ENCODE results near the gene STX16. TPM values are rescaled to one million over a fixed set of nuclear protein-coding genes. Genes with fewer than 3 reads are reported as not detected.

STX16 gene
- total and polyA plus RNA-seq, 2 of the 13 experiments (the other 11 are each of a cell fraction or from before 2014, with no cell fraction given), result 28.0 to 72.7 TPM

DNA sequence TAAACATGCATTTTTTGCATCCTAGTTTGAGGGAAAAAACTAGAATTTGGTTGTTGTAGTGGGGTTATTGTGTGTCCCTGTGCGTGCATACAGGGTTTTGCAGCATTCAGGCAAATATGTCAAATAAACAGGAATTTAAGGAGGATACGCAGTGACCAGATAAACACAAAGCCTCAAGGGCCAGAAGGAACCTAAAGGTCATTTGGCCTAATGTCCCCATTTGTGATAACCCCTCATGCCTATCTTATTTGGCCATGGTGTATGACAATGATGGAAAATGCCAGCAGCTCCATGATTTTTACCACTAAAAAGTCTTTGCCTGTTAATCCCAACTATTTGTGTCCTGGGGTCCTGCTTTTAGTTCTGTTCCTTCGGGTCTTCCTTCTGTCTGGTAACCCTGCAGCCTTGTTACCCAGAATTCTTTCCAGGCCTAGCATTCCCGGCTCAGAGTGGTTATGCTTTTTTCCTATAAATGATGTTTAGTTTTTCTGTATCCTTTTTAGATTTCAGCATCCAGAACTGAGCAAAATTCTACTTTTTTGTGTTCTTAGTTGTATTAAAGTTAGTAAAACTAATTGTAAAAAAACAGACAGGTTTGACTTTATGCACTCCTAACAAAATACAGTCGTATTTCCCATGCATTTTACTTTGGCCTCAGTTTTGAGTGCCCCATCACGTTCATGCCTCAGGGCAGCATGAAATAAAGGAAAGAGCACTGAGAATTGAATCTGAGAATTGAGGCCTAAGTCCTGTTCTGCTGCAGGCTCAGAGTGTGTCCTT is 4.4 kb downstream of the STX16 start (continued):
- TF ChIP-seq, protein P1, sequence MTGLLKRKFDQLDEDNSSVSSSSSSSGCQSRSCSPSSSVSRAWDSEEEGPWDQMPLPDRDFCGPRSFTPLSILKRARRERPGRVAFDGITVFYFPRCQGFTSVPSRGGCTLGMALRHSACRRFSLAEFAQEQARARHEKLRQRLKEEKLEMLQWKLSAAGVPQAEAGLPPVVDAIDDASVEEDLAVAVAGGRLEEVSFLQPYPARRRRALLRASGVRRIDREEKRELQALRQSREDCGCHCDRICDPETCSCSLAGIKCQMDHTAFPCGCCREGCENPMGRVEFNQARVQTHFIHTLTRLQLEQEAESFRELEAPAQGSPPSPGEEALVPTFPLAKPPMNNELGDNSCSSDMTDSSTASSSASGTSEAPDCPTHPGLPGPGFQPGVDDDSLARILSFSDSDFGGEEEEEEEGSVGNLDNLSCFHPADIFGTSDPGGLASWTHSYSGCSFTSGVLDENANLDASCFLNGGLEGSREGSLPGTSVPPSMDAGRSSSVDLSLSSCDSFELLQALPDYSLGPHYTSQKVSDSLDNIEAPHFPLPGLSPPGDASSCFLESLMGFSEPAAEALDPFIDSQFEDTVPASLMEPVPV (CRISPR knock-in tag; IDR thresholded peaks at IDR 0.05), result no peak
- no peak for TF ChIP-seq NFYB (CRISPR knock-in tag; IDR thresholded peaks at IDR 0.05)
- TF ChIP-seq ZFP90 (CRISPR knock-in tag; IDR thresholded peaks at IDR 0.05; ENCODE audit: borderline replicate concordance), result no peak
- no peak for TF ChIP-seq NFRKB (IDR thresholded peaks at IDR 0.05)
- TF ChIP-seq RBFOX2 (IDR thresholded peaks at IDR 0.05; ENCODE audit: low read depth, low read length), result peak; percentile 50
- no peak for TF ChIP-seq SALL2 (CRISPR knock-in tag; IDR thresholded peaks at IDR 0.05)
- TF ChIP-seq RBAK (CRISPR knock-in tag; IDR thresholded peaks at IDR 0.05), result no peak
- TF ChIP-seq ZNF619 (CRISPR knock-in tag; IDR thresholded peaks at IDR 0.05), result no peak
- TF ChIP-seq ELF1 (CRISPR knock-in tag; IDR thresholded peaks at IDR 0.05), result no peak
- no peak for TF ChIP-seq CAMTA2 (CRISPR knock-in tag; IDR thresholded peaks at IDR 0.05; ENCODE audit: borderline replicate concordance)
- TF ChIP-seq RBM22 (optimal IDR thresholded peaks at IDR 0.05; ENCODE audit: low read length), result peak; percentile 13
- no peak for TF ChIP-seq ZNF20 (CRISPR knock-in tag; IDR thresholded peaks at IDR 0.05)
- TF ChIP-seq, protein P2, sequence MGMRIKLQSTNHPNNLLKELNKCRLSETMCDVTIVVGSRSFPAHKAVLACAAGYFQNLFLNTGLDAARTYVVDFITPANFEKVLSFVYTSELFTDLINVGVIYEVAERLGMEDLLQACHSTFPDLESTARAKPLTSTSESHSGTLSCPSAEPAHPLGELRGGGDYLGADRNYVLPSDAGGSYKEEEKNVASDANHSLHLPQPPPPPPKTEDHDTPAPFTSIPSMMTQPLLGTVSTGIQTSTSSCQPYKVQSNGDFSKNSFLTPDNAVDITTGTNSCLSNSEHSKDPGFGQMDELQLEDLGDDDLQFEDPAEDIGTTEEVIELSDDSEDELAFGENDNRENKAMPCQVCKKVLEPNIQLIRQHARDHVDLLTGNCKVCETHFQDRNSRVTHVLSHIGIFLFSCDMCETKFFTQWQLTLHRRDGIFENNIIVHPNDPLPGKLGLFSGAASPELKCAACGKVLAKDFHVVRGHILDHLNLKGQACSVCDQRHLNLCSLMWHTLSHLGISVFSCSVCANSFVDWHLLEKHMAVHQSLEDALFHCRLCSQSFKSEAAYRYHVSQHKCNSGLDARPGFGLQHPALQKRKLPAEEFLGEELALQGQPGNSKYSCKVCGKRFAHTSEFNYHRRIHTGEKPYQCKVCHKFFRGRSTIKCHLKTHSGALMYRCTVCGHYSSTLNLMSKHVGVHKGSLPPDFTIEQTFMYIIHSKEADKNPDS (CRISPR knock-in tag; IDR thresholded peaks at IDR 0.05), result no peak
- TF ChIP-seq ZNF337 (CRISPR knock-in tag; IDR thresholded peaks at IDR 0.05; ENCODE audit: borderline replicate concordance, low read depth), result no peak
- TF ChIP-seq, protein P3, sequence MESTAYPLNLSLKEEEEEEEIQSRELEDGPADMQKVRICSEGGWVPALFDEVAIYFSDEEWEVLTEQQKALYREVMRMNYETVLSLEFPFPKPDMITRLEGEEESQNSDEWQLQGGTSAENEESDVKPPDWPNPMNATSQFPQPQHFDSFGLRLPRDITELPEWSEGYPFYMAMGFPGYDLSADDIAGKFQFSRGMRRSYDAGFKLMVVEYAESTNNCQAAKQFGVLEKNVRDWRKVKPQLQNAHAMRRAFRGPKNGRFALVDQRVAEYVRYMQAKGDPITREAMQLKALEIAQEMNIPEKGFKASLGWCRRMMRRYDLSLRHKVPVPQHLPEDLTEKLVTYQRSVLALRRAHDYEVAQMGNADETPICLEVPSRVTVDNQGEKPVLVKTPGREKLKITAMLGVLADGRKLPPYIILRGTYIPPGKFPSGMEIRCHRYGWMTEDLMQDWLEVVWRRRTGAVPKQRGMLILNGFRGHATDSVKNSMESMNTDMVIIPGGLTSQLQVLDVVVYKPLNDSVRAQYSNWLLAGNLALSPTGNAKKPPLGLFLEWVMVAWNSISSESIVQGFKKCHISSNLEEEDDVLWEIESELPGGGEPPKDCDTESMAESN (CRISPR knock-in tag; conservative IDR thresholded peaks at IDR 0.05), result 0 out of 2 replicates have a peak, but pooled peaks have one; percentile 20
- 0 out of 2 replicates have a peak, but pooled peaks have one; percentile 20 for TF ChIP-seq ZNF547 (CRISPR knock-in tag; IDR thresholded peaks at IDR 0.05)
- TF ChIP-seq, protein P4, sequence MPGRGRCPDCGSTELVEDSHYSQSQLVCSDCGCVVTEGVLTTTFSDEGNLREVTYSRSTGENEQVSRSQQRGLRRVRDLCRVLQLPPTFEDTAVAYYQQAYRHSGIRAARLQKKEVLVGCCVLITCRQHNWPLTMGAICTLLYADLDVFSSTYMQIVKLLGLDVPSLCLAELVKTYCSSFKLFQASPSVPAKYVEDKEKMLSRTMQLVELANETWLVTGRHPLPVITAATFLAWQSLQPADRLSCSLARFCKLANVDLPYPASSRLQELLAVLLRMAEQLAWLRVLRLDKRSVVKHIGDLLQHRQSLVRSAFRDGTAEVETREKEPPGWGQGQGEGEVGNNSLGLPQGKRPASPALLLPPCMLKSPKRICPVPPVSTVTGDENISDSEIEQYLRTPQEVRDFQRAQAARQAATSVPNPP (CRISPR knock-in tag; IDR thresholded peaks at IDR 0.05), result no peak
- TF ChIP-seq ZNF678 (CRISPR knock-in tag; IDR thresholded peaks at IDR 0.05), result no peak
- TF ChIP-seq, protein P5, sequence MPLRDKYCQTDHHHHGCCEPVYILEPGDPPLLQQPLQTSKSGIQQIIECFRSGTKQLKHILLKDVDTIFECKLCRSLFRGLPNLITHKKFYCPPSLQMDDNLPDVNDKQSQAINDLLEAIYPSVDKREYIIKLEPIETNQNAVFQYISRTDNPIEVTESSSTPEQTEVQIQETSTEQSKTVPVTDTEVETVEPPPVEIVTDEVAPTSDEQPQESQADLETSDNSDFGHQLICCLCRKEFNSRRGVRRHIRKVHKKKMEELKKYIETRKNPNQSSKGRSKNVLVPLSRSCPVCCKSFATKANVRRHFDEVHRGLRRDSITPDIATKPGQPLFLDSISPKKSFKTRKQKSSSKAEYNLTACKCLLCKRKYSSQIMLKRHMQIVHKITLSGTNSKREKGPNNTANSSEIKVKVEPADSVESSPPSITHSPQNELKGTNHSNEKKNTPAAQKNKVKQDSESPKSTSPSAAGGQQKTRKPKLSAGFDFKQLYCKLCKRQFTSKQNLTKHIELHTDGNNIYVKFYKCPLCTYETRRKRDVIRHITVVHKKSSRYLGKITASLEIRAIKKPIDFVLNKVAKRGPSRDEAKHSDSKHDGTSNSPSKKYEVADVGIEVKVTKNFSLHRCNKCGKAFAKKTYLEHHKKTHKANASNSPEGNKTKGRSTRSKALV (CRISPR knock-in tag; IDR thresholded peaks at IDR 0.05), result no peak
